Measurements from ENCODE around the gene CYRIA.

- TF ChIP-seq GATA2 (IDR thresholded peaks at IDR 0.05; ENCODE audit: low read depth, low read length) (no peak), GATA3 (IDR thresholded peaks at IDR 0.05; ENCODE audit: low read depth, low read length) (no peak)
Measured at GRCh38 chr2:16707014-16707623, 41.5 kb upstream of the CYRIA start.

Data from SH-SY5Y (cell line).